Hepatocyte (in vitro differentiated cells): Measurements from ENCODE around the gene MROH2A. TPM values are rescaled to one million over a fixed set of nuclear protein-coding genes. Genes with fewer than 3 reads are reported as not detected.

Experiments
- DNase-seq: peaks from one replicate; pipeline ENCODE4 v3.0.0-alpha.2; 2016; ENCODE audit warnings: low spot score
- H2AFZ ChIP-seq: fragments of 200-600 bp; sonication (generic); 2 replicates; pipeline ENCODE4 v1.6.0; 2016; ENCODE audit warnings: antibody characterized with exemption, mild to moderate bottlenecking
- H3K27ac ChIP-seq: fragments of 200-600 bp; sonication (generic); 2 replicates; pipeline ENCODE4 v1.5.1; 2016; ENCODE audit warnings: mild to moderate bottlenecking
- H3K27me3 ChIP-seq: fragments of 200-600 bp; sonication (generic); 2 replicates; pipeline ENCODE4 v1.6.1; 2016
- H3K36me3 ChIP-seq: fragments of 200-600 bp; sonication (generic); replicated peaks from 2 replicates; pipeline ENCODE4 v1.5.1; 2016; ENCODE audit warnings: low read depth; ENCODE audit not compliant: insufficient read depth
- H3K4me1 ChIP-seq: fragments of 200-600 bp; sonication (generic); 2 replicates; pipeline ENCODE4 v1.5.1; 2016; ENCODE audit warnings: mild to moderate bottlenecking, moderate library complexity; ENCODE audit not compliant: insufficient read depth
- H3K4me2 ChIP-seq: fragments of 200-600 bp; sonication (generic); 2 replicates; pipeline ENCODE4 v1.6.0; 2016
- H3K4me3 ChIP-seq: fragments of 200-600 bp; sonication (generic); 2 replicates; pipeline ENCODE4 v1.5.1; 2016; ENCODE audit warnings: mild to moderate bottlenecking
- H3K79me2 ChIP-seq: fragments of 200-600 bp; sonication (generic); 2 replicates; pipeline ENCODE4 v1.6.0; 2017; ENCODE audit warnings: mild to moderate bottlenecking
- H3K9me2 ChIP-seq: fragments of 200-600 bp; sonication (generic); replicated peaks from 2 replicates; pipeline ENCODE4 v1.6.0; 2017; ENCODE audit warnings: mild to moderate bottlenecking; ENCODE audit not compliant: insufficient read depth
- H3K9me3 ChIP-seq: fragments of 200-600 bp; sonication (generic); 2 replicates; pipeline ENCODE4 v1.5.1; 2016; ENCODE audit warnings: low read depth, mild to moderate bottlenecking
- H4K20me1 ChIP-seq: fragments of 200-600 bp; sonication (generic); 2 replicates; pipeline ENCODE4 v1.6.0; 2016; ENCODE audit warnings: mild to moderate bottlenecking; ENCODE audit not compliant: insufficient read depth, poor library complexity, severe bottlenecking
- EZH2 ChIP-seq: fragments of 200-600 bp; sonication (generic); IDR thresholded peaks from 2 replicates; pipeline ENCODE4 v1.6.1; 2016; ENCODE audit warnings: antibody characterized with exemption, mild to moderate bottlenecking, borderline replicate concordance
- EZH2phosphoT487 ChIP-seq: fragments of 200-600 bp; sonication (generic); IDR thresholded peaks from one replicate; pipeline ENCODE4 v1.6.1; 2018; ENCODE audit warnings: antibody characterized with exemption, mild to moderate bottlenecking, low read depth, moderate library complexity; ENCODE audit not compliant: unreplicated experiment, severe bottlenecking
- WGBS: methylation state at CpG from one replicate; pipeline ENCODE4 v1.1.6; 2016; ENCODE audit warnings: low lambda C conversion rate; ENCODE audit errors: missing lambda C conversion rate; 5-methylcytosine and 5-hydroxymethylcytosine counted together
- polyA plus RNA-seq: library from polyadenylated mRNA; unstranded; fragments of >200 nt; fragmentation: Nextera tagmentation; extraction: Ambion mirVana; gene quantifications from 2 replicates; pipeline ENCODE4 v1.2.1, GENCODE V29; 2016
- total RNA-seq: library from RNA; depleted of rRNA; stranded (reverse); fragments of >200 nt; gene quantifications from 2 replicates; pipeline ENCODE4 v1.2.3, GENCODE V29; 2014
- TF ChIP-seq, protein P1 (sequence below): fragments of 200-600 bp; sonication (generic); IDR thresholded peaks from 2 replicates; pipeline ENCODE4 v1.5.1; 2016; ENCODE audit warnings: antibody characterized with exemption, mild to moderate bottlenecking; ENCODE audit not compliant: poor library complexity

MROH2A gene
- total and polyA plus RNA-seq, 2 experiments from 2014 or later, result not detected

DNA sequence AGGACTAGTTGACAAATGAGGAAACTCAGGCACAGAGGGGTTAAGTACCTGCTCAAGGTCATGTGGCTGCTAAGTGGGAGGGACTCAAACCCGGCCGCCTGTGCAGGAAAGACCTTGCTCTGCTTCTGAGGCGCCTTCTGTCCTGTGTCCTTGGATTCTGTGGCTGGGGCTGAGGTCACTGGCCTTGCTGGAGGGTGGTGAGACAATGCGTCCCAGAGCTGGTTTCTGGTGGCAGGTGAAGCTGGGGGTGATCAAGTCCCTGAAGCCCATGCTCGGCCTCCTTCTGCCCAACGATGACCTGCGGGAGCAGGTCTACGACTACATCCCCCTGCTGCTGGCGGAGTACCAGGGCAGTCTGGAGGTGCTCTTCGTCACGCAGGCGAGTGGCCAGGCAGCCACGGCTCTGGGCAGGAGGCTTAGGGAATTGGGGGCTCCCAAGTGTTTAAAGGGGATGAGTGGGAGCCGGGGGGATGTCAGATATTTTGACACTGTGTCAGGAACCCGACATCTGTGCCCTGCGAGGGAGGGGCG is 16.1 kb downstream of the MROH2A start:
- WGBS, result 88% methylated on average over 17 of the region's 17 CpGs
- no peaks in the 10 kb centered on the region for H3K79me2 ChIP-seq
- no peaks in the 10 kb centered on the region for H3K9me2 ChIP-seq
- H3K36me3 ChIP-seq, result no peaks in the 10 kb centered on the region
- H4K20me1 ChIP-seq, result no peaks in the 10 kb centered on the region
- no peak for DNase-seq
- no peak overlapping the region for H3K4me3 ChIP-seq
- TF ChIP-seq, protein P1, sequence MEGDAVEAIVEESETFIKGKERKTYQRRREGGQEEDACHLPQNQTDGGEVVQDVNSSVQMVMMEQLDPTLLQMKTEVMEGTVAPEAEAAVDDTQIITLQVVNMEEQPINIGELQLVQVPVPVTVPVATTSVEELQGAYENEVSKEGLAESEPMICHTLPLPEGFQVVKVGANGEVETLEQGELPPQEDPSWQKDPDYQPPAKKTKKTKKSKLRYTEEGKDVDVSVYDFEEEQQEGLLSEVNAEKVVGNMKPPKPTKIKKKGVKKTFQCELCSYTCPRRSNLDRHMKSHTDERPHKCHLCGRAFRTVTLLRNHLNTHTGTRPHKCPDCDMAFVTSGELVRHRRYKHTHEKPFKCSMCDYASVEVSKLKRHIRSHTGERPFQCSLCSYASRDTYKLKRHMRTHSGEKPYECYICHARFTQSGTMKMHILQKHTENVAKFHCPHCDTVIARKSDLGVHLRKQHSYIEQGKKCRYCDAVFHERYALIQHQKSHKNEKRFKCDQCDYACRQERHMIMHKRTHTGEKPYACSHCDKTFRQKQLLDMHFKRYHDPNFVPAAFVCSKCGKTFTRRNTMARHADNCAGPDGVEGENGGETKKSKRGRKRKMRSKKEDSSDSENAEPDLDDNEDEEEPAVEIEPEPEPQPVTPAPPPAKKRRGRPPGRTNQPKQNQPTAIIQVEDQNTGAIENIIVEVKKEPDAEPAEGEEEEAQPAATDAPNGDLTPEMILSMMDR, result no peak
- no peak for TF ChIP-seq EZH2
- TF ChIP-seq EZH2phosphoT487, result no peak
- no peaks in the 10 kb centered on the region for H3K4me1 ChIP-seq
- H3K9me3 ChIP-seq, result no peaks in the 10 kb centered on the region
- H2AFZ ChIP-seq, result no peak overlapping the region
- H3K27ac ChIP-seq, result no peak overlapping the region
- H3K27me3 ChIP-seq, result no peaks in the 10 kb centered on the region
- H3K4me2 ChIP-seq, result no peak overlapping the region

DNA sequence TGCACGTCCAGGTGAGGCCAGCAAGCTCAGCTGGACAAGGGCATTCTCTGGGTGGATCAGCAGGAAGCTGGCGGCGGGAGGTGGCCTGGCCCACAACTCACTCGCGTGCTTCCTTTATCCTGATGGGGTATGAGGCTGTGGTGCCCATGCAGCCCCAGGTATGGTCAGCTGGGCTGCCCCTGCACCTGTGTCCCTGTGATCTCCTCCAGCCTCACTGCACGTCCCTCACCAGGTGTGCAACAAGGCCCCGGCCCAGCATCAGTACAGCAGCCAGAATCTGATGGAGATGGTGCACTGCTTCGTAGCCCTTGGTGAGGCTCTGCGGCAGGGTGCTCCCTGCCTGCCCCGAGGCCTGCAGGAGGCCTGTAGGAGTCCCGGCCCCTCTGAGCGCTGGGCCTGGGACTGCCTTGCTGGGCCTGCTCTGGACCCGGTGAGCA is 17.6 kb downstream of the MROH2A start:
- H2AFZ ChIP-seq, result no peak overlapping the region
- H3K27ac ChIP-seq, result no peak overlapping the region
- no peaks in the 10 kb centered on the region for H4K20me1 ChIP-seq
- TF ChIP-seq EZH2phosphoT487 (no peak), EZH2 (no peak)
- TF ChIP-seq, protein P1, result no peak
- no peaks in the 10 kb centered on the region for H3K36me3 ChIP-seq
- no peaks in the 10 kb centered on the region for H3K9me3 ChIP-seq
- H3K4me2 ChIP-seq, result no peak overlapping the region
- H3K4me1 ChIP-seq, result no peaks in the 10 kb centered on the region
- no peak overlapping the region for H3K4me3 ChIP-seq
- no peaks in the 10 kb centered on the region for H3K9me2 ChIP-seq
- no peaks in the 10 kb centered on the region for H3K27me3 ChIP-seq
- WGBS, result 95% methylated on average over 13 of the region's 13 CpGs
- H3K79me2 ChIP-seq, result no peaks in the 10 kb centered on the region
- DNase-seq, result no peak

DNA sequence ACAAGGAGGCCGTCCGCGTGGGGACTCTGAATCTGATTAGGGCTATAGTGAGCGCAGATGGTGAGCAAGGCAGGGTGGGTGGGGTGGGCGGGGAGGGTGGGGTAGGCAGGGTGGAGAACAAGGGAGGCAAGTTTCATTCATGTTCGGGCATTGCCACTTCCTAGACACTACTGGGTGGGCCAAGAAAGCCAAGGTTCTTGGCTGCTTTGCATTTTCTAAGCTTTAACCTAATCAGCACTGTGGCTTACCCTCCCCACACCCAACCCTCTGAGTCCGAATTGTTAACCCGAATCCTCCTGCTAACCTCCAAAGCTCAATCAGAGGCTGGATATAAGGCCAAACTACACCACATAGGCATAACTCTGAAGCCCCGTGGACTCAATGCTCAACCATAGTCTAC is 18.1 kb downstream of the MROH2A start:
- WGBS, result 90% methylated on average over 9 of the region's 9 CpGs
- no peaks in the 10 kb centered on the region for H3K27me3 ChIP-seq
- no peaks in the 10 kb centered on the region for H3K36me3 ChIP-seq
- H2AFZ ChIP-seq, result no peak overlapping the region
- no peak overlapping the region for H3K4me3 ChIP-seq
- H3K4me1 ChIP-seq, result no peaks in the 10 kb centered on the region
- TF ChIP-seq, protein P1, result no peak
- TF ChIP-seq EZH2phosphoT487, result no peak
- no peak for TF ChIP-seq EZH2
- no peak overlapping the region for H3K4me2 ChIP-seq
- H3K27ac ChIP-seq, result no peak overlapping the region
- H3K9me2 ChIP-seq, result no peaks in the 10 kb centered on the region
- H4K20me1 ChIP-seq, result no peaks in the 10 kb centered on the region
- H3K9me3 ChIP-seq, result no peaks in the 10 kb centered on the region
- DNase-seq, result no peak
- no peaks in the 10 kb centered on the region for H3K79me2 ChIP-seq
